PC-9 (cell line): ENCODE data around the gene CACNA1D.

Experiments used
- EZH2 ChIP-seq: fragments of 200-600 bp; sonication (generic); IDR thresholded peaks from 2 replicates; pipeline ENCODE4 v1.8.0; 2017; ENCODE audit warnings: antibody characterized with exemption, low read depth
- TF ChIP-seq, protein P1 (sequence below): fragments of 200-600 bp; sonication (generic); conservative IDR thresholded peaks from 2 replicates; pipeline ENCODE4 v1.6.1; 2017; ENCODE audit warnings: mixed run types, antibody characterized with exemption, mild to moderate bottlenecking, moderate library complexity

DNA sequence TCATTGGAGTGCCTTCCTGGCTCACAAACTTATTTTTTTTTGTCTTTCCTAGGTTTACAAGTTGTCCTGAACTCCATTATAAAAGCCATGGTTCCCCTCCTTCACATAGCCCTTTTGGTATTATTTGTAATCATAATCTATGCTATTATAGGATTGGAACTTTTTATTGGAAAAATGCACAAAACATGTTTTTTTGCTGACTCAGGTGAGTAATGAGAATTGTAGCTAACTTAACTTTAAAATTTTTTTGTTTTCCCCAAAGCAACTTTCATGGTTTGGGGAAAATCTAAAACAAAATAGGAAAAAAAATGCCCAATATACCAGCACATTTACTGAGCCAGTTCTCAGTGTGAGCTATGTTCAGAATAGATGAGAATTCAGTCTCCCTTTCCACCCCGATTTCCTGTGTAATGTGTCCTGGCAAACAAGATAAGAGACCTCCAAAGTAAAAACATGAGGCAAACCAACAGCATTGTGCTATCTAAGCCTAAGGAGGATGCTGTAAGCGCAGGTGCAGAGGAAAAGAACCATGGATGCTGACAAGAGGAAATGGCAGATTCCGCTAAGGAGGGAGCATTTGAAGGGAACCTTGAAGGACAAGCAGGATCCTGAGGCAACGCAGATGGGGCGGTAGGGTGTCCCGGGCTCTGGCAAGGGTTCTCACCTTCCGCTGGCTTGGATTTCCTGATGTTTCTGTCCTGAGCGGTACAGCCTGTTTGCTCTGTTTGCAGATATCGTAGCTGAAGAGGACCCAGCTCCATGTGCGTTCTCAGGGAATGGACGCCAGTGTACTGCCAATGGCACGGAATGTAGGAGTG, 171.4 kb downstream of the CACNA1D start:
- TF ChIP-seq, protein P1, sequence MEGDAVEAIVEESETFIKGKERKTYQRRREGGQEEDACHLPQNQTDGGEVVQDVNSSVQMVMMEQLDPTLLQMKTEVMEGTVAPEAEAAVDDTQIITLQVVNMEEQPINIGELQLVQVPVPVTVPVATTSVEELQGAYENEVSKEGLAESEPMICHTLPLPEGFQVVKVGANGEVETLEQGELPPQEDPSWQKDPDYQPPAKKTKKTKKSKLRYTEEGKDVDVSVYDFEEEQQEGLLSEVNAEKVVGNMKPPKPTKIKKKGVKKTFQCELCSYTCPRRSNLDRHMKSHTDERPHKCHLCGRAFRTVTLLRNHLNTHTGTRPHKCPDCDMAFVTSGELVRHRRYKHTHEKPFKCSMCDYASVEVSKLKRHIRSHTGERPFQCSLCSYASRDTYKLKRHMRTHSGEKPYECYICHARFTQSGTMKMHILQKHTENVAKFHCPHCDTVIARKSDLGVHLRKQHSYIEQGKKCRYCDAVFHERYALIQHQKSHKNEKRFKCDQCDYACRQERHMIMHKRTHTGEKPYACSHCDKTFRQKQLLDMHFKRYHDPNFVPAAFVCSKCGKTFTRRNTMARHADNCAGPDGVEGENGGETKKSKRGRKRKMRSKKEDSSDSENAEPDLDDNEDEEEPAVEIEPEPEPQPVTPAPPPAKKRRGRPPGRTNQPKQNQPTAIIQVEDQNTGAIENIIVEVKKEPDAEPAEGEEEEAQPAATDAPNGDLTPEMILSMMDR = no peak
- no peak for TF ChIP-seq EZH2
